ENCODE measurements around the gene MATN1. TPM values are rescaled to one million over a fixed set of nuclear protein-coding genes. Genes with fewer than 3 reads are reported as not detected.

MATN1 gene
- total and polyA plus RNA-seq, 4 donors: 0.19 TPM; not detected in 3

GRCh38 chr1:30684259-30684658, 39.1 kb downstream of the MATN1 start:
- no peaks in the 10 kb centered on the region for H3K4me1 ChIP-seq (ENCODE audit: control insufficient read depth in 4 of 4, insufficient read depth in 4 of 4, low read length in 3 of 4)
- 94% methylated on average over 4 of the region's 4 CpGs for WGBS
- H3K27me3 ChIP-seq (ENCODE audit: control insufficient read depth in 4 of 4, insufficient read depth in 4 of 4, low read length in 3 of 4): peaks cover 0 to 3% (median 0%) of the 10 kb centered on the region in 4 donors
- no peak overlapping the region for H3K4me3 ChIP-seq (ENCODE audit: low read depth in 1 of 3, low read length in 3 of 3)
- DNase-seq (ENCODE audit: low spot score): no peak
- H3K9me3 ChIP-seq (ENCODE audit: control insufficient read depth in 4 of 4, low read length in 3 of 4): no peaks in the 10 kb centered on the region
- H3K36me3 ChIP-seq (ENCODE audit: control insufficient read depth in 4 of 4, insufficient read depth in 3 of 4, low read depth in 1 of 4, low read length in 3 of 4): no peaks in the 10 kb centered on the region
- H3K27ac ChIP-seq (ENCODE audit: low read depth in 1 of 2, low read length in 2 of 2): no peak overlapping the region
- no peak overlapping the region for H3K9ac ChIP-seq (ENCODE audit: low read depth in 1 of 2, low read length in 2 of 2)
- TF ChIP-seq ZBTB33 (IDR thresholded peaks at IDR 0.05) (no peak), NR2F2 (IDR thresholded peaks at IDR 0.05) (no peak), GABPA (IDR thresholded peaks at IDR 0.05 in 1 of 2, conservative IDR thresholded peaks at IDR 0.05 in 1 of 2) (no peak), FOXA2 (IDR thresholded peaks at IDR 0.05) (no peak), JUND (IDR thresholded peaks at IDR 0.05) (no peak), MAX (IDR thresholded peaks at IDR 0.05) (no peak), CTCF (IDR thresholded peaks at IDR 0.05; ENCODE audit: low read depth, low read length, missing input control) (no peak), YY1 (IDR thresholded peaks at IDR 0.05) (no peak), TAF1 (conservative IDR thresholded peaks at IDR 0.05) (no peak), RAD21 (IDR thresholded peaks at IDR 0.05) (no peak), HNF4A (conservative IDR thresholded peaks at IDR 0.05) (no peak), SP1 (IDR thresholded peaks at IDR 0.05) (no peak), FOXA1 (IDR thresholded peaks at IDR 0.05) (no peak)

- Histone ChIP-seq H3K27me3 (ENCODE audit: control insufficient read depth in 4 of 4, insufficient read depth in 4 of 4, low read length in 3 of 4) (peaks cover 0 to 3% (median 0%) of the 10 kb centered on the region in 4 donors), H3K9me3 (ENCODE audit: control insufficient read depth in 4 of 4, low read length in 3 of 4) (no peaks in the 10 kb centered on the region), H3K4me1 (ENCODE audit: control insufficient read depth in 4 of 4, insufficient read depth in 4 of 4, low read length in 3 of 4) (no peaks in the 10 kb centered on the region), H3K27ac (ENCODE audit: low read depth in 1 of 2, low read length in 2 of 2) (no peak overlapping the region), H3K36me3 (ENCODE audit: control insufficient read depth in 4 of 4, insufficient read depth in 3 of 4, low read depth in 1 of 4, low read length in 3 of 4) (no peaks in the 10 kb centered on the region), H3K9ac (ENCODE audit: low read depth in 1 of 2, low read length in 2 of 2) (no peak overlapping the region), H3K4me3 (ENCODE audit: low read depth in 1 of 3, low read length in 3 of 3) (no peak overlapping the region)
- no peak for TF ChIP-seq SP1 (IDR thresholded peaks at IDR 0.05)
- no peak for TF ChIP-seq REST (IDR thresholded peaks at IDR 0.05)
- TF ChIP-seq FOXA2 (IDR thresholded peaks at IDR 0.05): no peak
- TF ChIP-seq HNF4G (IDR thresholded peaks at IDR 0.05): no peak
- no peak for TF ChIP-seq RXRA (IDR thresholded peaks at IDR 0.05)
- no peak for TF ChIP-seq TAF1 (conservative IDR thresholded peaks at IDR 0.05)
- 77% methylated on average over 5 of the region's 5 CpGs for WGBS
- no peak for DNase-seq (ENCODE audit: low spot score)
These were observed 39.7 kb downstream of the MATN1 start for GRCh38 chr1:30683699-30684098.
